GM04504 (cell line): Measurements from ENCODE around the gene ACACB.

Experiments
- DNase-seq: peaks from one replicate; pipeline ENCODE4 v3.0.0-alpha.2; 2012; ENCODE audit warnings: low read depth

Gene ACACB

DNA sequence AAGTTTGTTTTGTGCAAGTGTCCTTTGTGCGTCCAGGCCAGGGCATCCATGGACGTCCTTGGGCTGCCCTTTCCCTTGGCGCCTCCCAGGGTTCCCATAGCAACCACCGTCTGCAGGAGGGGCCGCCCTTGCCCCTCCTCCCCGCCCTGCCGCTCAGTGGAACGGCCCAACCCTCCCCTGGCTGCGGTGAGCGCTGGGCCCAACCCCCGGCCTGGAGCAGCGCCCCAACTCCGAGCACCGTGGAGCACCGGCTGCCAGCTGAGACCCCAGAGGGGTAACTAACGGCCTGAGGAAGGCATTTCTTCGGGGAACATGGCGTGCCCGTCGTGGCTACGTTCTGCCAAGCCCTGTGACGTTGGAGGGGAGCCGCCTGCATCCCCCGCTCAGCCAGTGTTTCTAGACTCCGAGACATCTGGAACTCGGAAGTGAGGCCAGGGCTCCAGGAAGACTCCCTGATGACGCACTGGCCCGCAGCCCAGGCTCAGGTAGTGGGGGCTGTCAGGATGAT is 5.3 kb upstream of the ACACB start:
- DNase-seq: peak; percentile 65

DNA sequence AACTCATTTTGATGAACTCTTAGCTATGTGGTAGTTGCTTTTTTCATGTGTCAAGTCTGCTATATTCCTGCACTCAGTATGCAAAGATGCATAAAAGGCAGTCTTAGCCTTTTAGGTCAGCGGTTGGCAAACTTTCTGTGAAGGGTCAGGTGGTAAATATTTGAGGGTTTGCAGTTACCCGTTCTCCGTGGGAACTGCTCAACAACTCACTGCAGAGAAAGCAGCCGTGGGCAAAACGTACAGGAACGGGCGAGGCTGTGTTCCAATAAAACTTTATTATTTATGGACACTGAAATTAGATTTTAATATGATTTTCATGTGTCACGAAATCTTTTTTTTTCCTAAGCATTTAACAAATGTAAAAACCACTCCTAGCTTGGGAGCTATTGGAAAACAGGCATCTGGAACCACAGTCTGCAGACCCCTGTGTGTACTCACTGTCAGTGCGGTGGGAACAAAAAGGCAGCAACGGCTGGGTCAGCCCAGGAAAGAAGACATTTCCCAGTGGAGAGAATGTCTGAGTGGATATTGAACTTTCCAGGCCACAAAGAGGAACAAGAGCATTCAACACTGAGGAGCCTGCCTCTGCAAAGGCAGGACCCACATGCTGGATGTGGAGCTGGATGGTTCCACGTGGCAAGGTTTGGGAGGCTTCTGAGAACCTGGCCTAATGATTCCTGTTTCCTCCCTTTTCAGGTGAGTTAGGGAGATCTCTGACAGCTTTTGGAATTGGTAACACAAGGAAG is 3.5 kb upstream of the ACACB start:
- DNase-seq: no peak

DNA sequence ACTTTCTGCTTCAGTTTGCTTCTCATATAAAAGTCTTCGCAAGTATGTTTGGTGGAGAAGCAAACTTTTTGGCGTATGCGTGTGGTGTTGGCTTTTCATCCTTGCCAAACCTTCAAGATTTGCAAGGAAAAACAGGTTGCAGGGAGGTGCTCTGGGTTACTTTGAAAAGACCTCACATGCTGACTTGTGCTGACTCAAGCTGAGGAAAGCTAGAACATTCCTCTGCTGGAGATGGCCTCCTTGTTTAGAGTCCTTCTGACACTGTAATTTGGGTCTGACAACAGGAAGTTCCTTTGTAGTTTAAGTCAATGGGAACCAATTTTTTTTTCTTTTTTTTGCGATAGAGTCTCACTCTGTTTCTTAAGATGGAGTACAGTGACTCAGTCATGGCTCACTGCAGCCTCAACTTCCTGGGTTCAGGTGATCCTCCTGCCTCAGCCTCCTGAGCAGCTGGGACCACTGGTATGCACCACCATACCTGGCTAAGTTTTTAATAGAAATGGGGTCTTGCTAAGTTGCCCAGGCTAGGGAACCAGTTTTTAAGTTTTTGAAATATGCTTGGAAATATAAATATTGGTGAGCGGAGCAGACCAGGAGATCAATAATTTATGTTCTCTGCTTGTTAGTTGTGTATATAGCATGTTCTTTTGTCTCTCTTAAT is 2.6 kb upstream of the ACACB start:
- DNase-seq: no peak

DNA sequence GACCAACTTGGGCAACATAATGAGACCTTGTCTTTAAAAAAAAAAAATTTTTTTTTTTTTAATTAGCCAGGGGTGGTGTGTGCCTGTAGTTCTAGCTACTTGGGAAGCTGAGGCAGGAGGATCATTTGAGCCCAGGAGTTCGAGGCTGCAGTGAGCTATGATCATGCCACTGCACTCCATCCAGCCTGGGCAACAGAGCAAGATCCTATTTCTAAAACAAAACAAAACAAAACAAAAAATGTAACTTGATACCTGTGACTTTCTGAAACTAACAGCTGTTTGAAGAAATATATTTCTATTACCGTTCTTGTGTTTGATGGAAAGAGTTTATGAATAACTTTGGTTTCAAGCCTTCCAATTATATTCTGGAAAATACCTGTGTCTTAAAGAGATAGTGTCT is 1.7 kb upstream of the ACACB start:
- DNase-seq: no peak

DNA sequence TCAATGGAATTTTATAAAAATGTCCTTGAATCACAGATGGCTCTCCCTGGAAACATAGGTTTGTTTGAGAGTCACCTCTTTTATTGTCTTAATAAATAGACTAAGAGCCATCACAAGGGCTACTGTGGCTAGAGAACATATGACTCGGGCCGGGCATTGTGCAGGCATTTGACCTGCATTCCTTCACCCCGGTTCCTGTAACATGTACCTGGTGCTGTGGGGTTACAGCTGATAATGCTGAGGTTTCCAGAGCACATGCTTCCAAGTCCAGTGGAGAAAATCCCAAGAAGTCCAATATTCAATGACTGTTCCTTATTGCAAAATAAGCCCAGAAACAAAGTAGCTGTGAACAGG is 1.0 kb upstream of the ACACB start:
- no peak for DNase-seq

DNA sequence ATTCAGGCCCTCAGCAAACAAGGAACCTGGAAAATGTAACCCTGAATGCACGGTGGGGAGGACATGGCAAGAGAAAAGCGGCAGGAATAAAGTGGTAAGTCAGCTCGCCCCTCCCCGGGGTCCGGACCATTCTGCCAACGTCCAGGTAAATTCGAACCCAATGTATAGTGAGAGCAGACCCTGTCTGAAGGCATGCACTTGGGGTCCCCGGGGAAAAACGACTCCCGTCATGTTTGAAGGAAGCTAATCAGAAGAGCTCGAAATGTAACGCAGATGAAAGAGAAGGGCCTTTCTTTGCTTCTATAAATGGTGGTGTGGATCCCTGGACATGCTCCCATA is 193 bp downstream of the ACACB start:
- DNase-seq: no peak

DNA sequence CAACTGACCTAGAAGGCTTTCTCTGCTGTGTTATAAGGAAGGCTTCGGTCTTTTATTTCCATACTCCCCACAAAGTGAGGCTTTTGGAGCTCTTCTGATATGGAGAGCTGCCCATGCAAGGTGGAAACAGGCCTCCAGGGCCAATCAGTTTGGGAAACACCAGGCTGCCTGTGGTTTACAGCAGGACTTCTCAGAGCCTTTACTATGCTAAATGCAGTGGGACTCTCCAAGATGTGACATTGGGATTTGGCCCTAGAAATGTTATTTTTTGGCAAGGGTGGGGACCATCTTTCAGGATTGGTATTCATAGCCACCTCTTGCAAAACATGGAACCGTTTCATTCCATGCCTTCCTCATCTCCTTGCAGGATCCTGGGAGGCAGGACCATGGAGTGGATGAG is 3.7 kb downstream of the ACACB start:
- DNase-seq: no peak

DNA sequence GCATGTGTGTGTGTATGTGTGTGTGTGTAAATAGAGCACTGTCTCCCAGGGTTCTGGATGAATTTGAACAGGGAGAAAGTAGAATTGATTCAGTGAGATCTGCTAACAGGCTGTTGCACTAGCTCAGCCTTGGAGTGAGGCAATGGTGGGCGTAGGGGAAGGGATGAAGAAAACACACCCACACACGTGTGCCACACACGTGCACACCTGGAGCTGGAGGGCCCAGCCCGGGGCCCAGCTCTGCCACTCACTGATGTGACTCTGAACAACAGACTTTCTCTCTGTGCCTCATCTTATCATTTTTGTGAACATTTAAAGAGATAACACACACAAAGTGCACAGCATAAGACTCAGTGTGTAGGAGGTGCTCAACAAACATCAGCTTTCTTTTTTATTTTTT is 4.2 kb downstream of the ACACB start:
- no peak for DNase-seq

DNA sequence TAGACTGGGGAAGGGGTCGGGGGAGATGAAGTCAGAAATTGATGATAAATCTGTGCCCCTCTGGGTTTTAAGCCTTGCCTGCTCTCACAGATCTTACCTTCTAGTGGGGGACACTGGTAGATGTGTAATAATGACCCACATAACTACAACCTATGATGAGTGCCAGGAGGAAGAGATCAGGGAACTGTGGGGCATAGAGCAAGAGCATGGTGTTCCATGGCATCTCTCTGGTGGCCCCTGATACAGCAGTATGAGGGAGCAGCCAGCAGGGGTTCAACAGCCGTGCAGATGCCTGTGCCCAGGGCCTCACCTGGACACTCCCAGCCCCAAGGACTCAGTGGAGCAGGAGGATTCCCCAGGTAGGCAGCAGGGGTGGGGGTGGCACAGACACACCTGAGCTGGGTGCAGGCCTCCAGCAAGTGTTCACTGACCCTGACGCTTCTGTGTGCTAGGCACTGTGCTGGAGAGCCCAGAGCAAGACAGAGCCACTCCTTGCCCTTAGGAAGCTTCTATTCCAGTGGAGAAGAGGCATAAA is 5.0 kb downstream of the ACACB start:
- no peak for DNase-seq

DNA sequence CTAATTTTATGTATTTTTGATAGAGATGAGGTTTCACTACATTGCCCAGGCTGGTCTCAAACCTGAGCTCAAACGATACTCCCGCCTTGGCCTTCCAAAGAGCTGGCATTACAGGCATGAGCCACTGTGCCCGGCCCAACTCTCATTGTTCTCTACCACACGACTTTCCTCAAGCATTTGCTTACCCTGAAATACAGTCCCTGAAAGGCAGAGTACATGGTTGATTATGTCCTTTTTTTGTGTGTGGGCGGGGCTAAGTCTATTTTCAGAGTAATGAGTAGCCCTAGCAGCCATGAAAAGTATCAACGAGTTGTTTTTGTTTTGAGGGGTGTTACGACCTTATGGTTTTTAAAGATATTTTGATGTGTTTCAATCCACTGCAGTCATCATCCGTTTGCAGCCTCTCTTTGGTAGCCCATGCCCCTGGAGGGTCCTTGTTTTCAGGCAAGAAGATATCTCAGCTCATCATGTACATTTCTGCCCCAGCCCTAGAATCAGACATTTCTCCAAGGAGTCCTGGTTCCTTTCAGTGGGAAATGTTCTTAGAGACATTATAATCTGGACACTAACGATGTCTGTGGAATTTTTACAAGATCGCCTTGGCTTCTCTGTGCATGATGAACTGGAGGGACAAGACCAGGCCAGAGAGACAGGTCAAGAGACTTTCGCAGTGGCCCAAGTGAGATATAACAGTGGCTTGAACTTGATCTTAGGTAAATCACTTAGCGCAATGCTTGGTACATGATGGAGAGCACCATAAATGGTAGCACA is 8.7 kb downstream of the ACACB start:
- no peak for DNase-seq

DNA sequence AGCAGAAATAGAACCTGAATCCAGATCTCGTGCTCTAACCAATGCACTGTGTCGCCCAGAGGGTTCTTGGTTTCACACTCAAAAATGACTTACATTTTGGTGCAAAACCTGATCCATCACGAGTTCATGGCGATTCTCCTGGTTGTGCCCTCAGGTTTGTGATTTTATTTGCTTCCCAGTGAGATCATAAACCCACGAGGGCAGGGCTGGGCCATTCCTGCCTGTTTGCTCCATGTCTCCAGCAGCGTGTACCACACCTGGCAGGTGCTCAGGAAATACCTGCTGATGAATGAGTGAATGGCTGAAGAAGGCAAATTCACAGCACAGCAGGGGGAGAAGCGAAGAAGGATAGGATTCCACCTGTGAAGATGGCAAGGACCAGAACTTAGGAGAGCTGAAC is 9.4 kb downstream of the ACACB start:
- no peak for DNase-seq

DNA sequence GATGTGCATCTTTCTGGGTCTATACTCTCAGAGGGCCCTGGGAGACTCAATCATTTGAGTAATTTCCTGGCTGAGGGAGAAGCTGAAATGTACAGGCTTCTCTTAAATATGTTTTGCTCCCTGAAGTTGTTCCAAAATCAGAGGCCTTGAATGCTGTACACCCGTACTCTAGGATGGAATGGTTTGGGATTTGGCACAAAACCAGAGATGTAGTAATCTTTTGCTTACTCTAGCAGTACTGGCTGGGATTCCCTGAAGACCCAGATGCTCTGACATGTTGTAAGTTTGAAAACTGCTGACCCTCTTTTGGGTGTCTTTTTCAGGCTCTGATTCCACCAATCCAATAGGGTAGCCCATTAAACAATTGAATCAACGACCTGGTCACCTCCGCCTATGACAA is 10.4 kb downstream of the ACACB start:
- no peak for DNase-seq

DNA sequence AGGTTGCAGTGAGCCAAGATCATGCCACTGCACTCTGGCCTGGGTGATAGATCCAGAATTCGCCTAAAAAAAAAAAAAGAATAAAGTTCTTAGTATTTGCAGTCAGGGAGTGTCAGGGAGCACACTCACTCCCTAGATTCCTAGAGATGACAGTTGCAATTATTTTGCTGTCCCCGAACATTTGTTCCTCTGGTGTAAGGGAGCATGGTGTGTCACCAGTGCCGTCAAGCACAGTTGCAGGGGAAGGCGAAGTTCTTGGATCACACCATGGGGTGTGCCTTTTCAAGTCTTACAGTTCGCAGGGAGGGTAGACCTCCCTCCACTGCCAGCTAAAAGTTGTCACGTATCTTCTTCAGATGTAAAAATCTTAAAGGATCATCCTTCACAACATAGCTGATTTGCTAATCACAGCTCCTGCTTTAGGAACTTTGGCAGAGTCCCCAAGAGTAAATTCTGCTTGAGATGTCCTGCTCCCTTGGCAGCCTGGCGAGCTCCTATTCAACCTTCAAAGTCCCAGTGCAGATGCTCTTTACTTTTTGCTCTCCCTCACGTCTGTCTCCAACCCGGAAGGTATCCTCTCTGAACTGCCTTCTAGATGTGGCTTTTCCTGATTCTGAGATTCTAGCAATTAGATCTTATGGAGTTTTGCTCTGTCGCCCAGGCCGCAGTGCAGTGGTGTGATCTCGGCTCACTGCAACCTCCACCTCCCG is 11.3 kb downstream of the ACACB start:
- DNase-seq: no peak

DNA sequence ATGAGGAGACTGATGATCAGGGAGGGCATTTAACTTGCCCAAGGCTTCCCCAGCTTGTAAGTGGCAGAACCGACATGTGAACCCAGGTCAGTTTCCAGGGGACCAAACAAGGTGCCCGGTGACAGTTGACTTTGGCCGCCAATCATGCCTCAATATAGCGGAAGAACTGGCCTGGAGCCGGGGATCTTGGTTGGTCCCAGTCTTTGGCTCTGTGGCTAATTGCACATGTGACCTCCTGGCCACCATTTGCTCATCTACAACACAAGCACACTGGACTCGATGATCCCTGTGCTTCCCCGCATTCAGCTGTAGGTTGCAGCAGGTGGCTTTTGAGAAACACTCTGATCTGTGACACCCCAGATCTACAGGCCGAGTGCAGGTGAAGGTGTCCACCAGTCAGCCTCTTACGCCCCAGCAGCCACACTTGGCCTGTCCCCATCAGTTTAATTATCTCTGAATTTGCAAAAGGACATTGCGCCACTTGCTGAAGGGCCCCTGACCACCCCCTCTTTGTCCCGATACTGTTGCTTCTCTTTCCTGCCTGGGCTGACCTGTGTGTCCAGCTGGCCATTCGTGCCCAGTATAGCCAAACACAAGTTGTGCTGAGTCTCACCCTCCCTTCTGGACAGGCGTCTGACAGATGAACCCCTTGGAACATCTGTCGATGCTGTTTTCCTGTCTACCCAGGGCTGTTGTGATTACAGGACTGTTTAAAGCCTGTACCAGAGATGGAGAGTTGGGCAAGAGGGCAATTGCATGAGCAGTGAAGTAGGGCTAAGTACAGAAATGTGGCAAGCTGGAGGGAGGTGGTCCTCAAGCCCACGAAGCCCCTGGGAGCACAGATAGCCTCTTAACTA is 14.1 kb downstream of the ACACB start:
- no peak for DNase-seq

DNA sequence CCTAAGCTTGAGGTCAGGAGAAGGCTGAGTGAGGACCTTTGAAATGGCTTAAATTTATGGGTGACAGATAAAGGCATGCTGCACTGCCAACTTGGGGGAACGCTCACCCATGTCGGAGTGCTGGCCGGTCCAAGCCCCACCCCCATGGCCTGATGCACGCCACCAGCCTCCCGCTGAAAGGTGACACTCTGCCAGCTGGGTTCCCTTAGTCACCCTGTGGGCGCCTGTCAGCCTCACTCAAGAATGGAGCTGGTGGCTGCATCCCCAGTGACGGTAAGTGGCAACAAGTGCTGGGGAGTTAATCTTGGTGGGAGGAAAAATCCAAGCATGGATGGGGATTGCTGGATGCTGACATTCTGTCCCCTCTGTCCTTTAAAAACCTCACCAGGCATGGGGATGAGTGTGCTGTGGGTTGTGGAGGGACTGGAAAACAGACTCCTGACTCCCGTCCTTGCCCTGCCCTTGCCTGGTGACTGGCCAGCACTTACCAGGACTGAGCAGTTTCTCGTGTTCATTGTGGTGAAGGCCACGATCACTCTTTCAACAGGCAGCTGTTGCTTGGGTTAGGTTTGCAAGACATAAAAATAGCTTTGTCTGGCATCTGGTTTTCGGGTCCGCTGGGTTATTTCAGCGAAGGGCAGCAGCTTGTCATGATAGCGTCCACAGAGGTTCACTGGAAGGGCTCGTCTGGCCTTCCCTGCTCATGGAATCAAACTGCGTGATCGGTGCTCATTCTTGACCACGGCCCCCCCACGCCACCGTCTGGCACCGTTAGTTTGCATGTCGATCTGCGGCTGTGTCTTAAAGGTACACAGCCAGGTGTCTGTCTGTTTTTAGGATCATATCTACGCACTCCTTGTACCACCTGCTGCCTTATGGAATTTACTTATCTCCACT is 15.0 kb downstream of the ACACB start:
- DNase-seq: no peak

DNA sequence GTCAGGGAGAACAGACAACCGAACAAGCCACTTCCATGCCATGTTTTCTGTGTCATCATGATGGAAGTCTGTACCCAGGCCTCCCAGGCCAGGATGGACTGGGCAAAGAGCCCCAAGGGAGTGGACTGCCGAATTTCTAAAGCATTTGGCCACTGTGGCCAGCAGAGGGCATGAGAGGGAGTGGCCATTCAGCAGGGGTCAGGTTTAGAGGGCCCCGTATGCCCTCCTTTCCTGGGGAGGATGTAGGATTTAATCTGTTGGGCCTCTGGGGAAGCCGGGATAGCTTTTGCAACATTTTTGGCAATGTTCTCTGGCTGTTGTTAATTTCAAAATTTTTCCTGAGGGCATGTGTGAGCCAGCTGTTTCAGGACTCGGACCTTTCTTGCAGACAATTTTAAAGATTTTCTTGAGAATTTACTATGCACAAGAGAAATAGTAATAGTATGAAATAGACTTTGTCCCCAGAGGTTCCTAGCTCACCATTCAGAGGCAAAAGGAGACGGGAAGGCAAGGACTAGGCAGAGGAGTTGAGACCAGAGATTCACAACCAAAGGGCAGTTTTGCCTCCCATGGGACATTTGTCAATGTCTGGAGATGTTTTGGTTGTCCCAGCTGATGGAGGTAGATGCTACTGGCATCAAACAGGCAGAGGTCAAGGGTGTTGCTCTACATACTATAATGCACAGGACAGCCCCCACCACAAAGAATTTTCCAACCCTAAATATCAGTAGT is 18.0 kb downstream of the ACACB start:
- peak; percentile 52 for DNase-seq

DNA sequence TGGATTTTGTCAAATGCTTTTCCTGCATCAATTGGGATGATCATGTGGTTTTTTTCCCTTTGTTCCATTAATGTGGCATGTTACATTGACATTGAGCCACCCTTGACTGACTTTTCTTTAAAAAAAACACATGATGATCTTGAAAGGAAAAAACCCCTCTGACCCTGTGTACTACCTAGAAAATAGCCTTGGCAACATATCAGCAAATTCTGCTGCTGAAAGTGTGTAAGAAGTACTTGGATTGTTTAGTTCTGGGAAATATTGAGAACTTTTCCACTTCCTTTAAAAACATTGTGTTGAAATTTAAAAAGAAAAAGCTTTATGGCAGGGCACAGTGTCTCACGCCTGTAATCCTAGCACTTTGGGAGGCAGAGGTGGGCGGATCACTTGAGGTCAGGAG is 20.7 kb downstream of the ACACB start:
- DNase-seq: no peak

DNA sequence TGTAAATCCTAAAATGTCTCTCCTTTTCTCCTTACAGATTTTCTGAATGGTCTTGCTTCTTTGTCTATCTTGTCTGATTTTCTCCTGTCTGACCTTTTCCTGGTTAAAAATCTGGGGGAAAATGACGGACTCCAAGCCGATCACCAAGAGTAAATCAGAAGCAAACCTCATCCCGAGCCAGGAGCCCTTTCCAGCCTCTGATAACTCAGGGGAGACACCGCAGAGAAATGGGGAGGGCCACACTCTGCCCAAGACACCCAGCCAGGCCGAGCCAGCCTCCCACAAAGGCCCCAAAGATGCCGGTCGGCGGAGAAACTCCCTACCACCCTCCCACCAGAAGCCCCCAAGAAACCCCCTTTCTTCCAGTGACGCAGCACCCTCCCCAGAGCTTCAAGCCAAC is 23.0 kb downstream of the ACACB start:
- no peak for DNase-seq

DNA sequence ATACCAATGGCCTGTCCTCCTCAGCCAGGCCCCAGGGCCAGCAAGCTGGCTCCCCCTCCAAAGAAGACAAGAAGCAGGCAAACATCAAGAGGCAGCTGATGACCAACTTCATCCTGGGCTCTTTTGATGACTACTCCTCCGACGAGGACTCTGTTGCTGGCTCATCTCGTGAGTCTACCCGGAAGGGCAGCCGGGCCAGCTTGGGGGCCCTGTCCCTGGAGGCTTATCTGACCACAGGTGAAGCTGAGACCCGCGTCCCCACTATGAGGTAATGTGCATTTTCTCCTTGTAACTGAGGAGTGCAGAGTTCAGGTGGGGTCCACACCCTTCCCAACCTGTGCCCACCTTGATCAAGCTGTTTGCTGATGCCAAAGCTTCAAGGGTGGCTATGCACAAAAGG is 23.4 kb downstream of the ACACB start:
- no peak for DNase-seq

DNA sequence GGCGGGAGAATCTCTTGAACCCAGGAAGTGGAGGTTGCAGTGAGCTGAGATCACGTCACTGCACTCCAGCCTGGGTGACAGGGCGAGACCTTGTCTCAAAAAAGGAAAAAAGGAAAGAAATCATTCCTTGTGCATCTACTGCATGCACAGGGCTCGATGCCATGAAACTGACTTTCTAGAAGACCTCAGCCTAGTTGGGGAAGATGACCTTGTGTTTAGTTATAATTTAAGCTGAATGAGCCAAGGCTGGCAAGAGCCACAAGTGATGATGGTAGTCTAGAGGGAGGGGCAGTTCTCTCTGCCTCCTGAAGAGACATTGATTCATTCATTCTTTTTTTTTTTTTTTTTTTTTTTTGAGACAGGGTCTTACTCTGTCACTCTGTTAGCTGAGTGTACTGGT is 24.2 kb downstream of the ACACB start:
- DNase-seq: no peak
